HG03097 (cell line): ENCODE data around the gene KCNJ11.

Experiments
- ATAC-seq: cut with Tn5 transposase; IDR thresholded peaks from one replicate; pipeline ENCODE4 v1.9.1; 2021; ENCODE audit not compliant: unreplicated experiment, low FRiP score

Gene KCNJ11

GRCh38 chr11:17369094-17369493 lies 19.4 kb downstream of the KCNJ11 start:
- no peak for ATAC-seq

GRCh38 chr11:17368551-17368950 lies 19.9 kb downstream of the KCNJ11 start:
- no peak for ATAC-seq

- ATAC-seq = no peak
Measured at GRCh38 chr11:17366495-17366894, 22.0 kb downstream of the KCNJ11 start.

- no peak for ATAC-seq
Measured at GRCh38 chr11:17354601-17354991, 33.9 kb downstream of the KCNJ11 start.

GRCh38 chr11:17353821-17354600 lies 34.4 kb downstream of the KCNJ11 start:
- ATAC-seq = no peak

GRCh38 chr11:17352950-17353820 lies 35.3 kb downstream of the KCNJ11 start:
- ATAC-seq = no peak

- ATAC-seq = no peak
Measured at GRCh38 chr11:17351510-17352176, 36.8 kb downstream of the KCNJ11 start, which contains the start of gene NCR3LG1. NCR3LG1 (plus strand) TSS chr11:17351800; CDS start chr11:17351970, 170 bp downstream.

- ATAC-seq = no peak
Measured at GRCh38 chr11:17351172-17351509, 37.3 kb downstream of the KCNJ11 start.

- no peak for ATAC-seq
Measured at GRCh38 chr11:17350455-17351171, 37.8 kb downstream of the KCNJ11 start.

- no peak for ATAC-seq
Measured at GRCh38 chr11:17347676-17348075, 40.8 kb downstream of the KCNJ11 start.

GRCh38 chr11:17343907-17344306 lies 44.6 kb downstream of the KCNJ11 start:
- ATAC-seq = no peak

- no peak for ATAC-seq
Measured at GRCh38 chr11:17343257-17343656, 45.2 kb downstream of the KCNJ11 start.
